ENCODE results near the gene SLC9A3.
A peak's percentile ranks its signal among the peaks of the same experiment; 100 is the strongest.

The SLC9A3 gene

DNA sequence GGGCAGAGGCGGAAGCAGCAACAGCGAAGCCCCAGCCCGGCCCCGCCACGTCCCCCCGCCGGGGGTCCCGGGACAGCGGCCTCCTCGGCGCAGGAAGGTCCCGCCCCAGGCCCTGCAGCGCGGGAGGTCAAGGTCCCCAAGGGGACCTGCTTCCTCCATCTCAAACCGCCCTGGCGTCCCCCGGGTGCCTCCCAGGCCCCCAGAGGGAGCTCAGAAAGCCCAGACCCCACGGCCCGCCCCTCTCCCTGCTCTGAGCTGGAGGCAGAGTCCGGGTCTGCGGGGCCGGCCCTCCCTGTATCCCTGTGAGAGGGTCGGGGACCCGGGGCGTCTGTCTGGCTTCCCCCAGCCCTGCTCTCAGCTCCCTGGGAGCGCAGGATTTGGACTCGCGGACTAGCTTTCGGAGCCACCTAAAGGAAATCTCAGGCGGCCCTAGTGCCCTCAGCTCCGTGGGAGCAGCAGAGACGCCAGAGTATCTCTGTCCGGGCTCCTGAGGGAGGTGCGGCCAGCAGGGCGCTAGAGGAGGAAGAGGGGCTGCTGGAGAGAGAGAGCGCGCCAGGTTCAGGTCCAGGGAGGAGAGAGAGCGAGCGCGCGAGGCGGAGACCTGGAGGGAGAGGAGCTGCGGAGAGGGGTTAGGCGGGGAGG, 50.6 kb downstream of the SLC9A3 start (continued):
- TF ChIP-seq CSRNP3 (CRISPR knock-in tag; IDR thresholded peaks at IDR 0.05) (no peak), TCF4 (CRISPR knock-in tag; IDR thresholded peaks at IDR 0.05; ENCODE audit: borderline replicate concordance) (no peak), ZNF565 (CRISPR knock-in tag; conservative IDR thresholded peaks at IDR 0.05; ENCODE audit: low read depth) (no peak), BACH2 (CRISPR knock-in tag; IDR thresholded peaks at IDR 0.05; ENCODE audit: borderline replicate concordance) (no peak), ESRRG (CRISPR knock-in tag; IDR thresholded peaks at IDR 0.05) (no peak), ZFP3 (CRISPR knock-in tag; IDR thresholded peaks at IDR 0.05) (no peak), ZFP30 (CRISPR knock-in tag; IDR thresholded peaks at IDR 0.05) (no peak), GLIS3 (CRISPR knock-in tag; IDR thresholded peaks at IDR 0.05) (no peak), PPARA (CRISPR knock-in tag; IDR thresholded peaks at IDR 0.05; ENCODE audit: borderline replicate concordance) (no peak)
- TF ChIP-seq, protein P1, sequence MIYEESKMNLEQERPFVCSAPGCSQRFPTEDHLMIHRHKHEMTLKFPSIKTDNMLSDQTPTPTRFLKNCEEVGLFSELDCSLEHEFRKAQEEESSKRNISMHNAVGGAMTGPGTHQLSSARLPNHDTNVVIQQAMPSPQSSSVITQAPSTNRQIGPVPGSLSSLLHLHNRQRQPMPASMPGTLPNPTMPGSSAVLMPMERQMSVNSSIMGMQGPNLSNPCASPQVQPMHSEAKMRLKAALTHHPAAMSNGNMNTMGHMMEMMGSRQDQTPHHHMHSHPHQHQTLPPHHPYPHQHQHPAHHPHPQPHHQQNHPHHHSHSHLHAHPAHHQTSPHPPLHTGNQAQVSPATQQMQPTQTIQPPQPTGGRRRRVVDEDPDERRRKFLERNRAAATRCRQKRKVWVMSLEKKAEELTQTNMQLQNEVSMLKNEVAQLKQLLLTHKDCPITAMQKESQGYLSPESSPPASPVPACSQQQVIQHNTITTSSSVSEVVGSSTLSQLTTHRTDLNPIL (CRISPR knock-in tag; IDR thresholded peaks at IDR 0.05; ENCODE audit: low read depth), result no peak

DNA sequence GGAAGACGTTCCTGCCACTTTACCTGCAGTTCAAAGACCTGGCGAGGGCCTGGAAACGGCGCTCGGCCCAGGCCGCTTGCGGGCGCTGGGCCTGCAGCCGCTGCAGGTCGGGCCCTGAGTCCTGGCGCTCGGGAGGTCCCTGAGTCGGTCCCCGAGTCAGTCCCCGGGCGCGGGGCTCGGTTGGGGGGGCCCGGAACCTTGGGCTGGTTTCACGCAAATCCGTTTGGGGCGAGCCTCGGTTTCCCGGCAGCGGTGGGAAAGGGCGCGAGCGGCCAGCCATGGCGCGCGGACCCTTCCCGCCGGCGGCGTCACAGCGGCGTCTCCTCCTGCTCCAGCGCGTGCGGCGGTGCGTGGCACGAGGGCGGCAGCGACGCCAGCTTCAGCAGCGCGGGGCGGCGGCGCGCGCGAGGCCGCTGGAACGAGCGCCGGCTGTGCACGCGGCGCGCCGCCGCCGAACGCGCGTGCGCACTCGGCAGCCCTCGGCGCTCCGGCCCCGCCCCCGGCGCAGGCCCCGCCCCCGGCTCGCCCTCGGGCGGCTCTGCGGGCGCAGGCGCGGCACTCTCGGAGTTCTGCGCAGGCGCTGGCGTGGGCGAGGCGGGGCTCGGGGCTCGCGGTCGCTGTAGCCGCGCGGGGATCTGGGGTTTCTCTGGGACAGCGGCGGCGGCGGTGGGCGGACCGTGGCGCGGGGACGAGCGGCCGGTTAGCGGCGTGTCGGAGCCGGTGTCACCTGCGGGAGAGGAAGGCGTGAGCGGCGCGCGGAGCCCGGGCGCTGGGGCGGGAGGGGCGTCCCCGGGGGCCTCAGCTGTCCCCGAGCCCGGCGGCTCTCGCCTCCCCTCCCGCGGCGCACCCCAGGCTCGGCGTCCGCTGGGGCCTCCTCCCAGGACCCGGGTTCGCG, 51.3 kb downstream of the SLC9A3 start:
- TF ChIP-seq TSHZ2 (CRISPR knock-in tag; IDR thresholded peaks at IDR 0.05) (peak; percentile 66; the same call in 1 of the 2 replicates), ZNF70 (CRISPR knock-in tag; IDR thresholded peaks at IDR 0.05) (no peak), ZC3H10 (CRISPR knock-in tag; IDR thresholded peaks at IDR 0.05) (peak; percentile 27; the same call in 1 of the 2 replicates), ZFP30 (CRISPR knock-in tag; IDR thresholded peaks at IDR 0.05) (no peak), ZNF565 (CRISPR knock-in tag; conservative IDR thresholded peaks at IDR 0.05; ENCODE audit: low read depth) (no peak), ESRRG (CRISPR knock-in tag; IDR thresholded peaks at IDR 0.05) (no peak), PPARA (CRISPR knock-in tag; IDR thresholded peaks at IDR 0.05; ENCODE audit: borderline replicate concordance) (no peak), BACH2 (CRISPR knock-in tag; IDR thresholded peaks at IDR 0.05; ENCODE audit: borderline replicate concordance) (no peak), TCF4 (CRISPR knock-in tag; IDR thresholded peaks at IDR 0.05; ENCODE audit: borderline replicate concordance) (no peak), SNAI2 (CRISPR knock-in tag; IDR thresholded peaks at IDR 0.05) (peak; percentile 85), ARNTL (CRISPR knock-in tag; IDR thresholded peaks at IDR 0.05; ENCODE audit: borderline replicate concordance, low read depth) (no peak), CSDC2 (CRISPR knock-in tag; IDR thresholded peaks at IDR 0.05) (0 out of 2 replicates have a peak, but pooled peaks have one; percentile 83), RARB (CRISPR knock-in tag; IDR thresholded peaks at IDR 0.05) (no peak), ZFP3 (CRISPR knock-in tag; IDR thresholded peaks at IDR 0.05) (no peak), CSRNP3 (CRISPR knock-in tag; IDR thresholded peaks at IDR 0.05) (no peak), ZNF8 (CRISPR knock-in tag; IDR thresholded peaks at IDR 0.05) (no peak), ISL1 (CRISPR knock-in tag; IDR thresholded peaks at IDR 0.05) (no peak), TOX (CRISPR knock-in tag; IDR thresholded peaks at IDR 0.05; ENCODE audit: borderline replicate concordance) (no peak)
- TF ChIP-seq, protein P2, sequence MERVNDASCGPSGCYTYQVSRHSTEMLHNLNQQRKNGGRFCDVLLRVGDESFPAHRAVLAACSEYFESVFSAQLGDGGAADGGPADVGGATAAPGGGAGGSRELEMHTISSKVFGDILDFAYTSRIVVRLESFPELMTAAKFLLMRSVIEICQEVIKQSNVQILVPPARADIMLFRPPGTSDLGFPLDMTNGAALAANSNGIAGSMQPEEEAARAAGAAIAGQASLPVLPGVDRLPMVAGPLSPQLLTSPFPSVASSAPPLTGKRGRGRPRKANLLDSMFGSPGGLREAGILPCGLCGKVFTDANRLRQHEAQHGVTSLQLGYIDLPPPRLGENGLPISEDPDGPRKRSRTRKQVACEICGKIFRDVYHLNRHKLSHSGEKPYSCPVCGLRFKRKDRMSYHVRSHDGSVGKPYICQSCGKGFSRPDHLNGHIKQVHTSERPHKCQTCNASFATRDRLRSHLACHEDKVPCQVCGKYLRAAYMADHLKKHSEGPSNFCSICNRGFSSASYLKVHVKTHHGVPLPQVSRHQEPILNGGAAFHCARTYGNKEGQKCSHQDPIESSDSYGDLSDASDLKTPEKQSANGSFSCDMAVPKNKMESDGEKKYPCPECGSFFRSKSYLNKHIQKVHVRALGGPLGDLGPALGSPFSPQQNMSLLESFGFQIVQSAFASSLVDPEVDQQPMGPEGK (CRISPR knock-in tag; IDR thresholded peaks at IDR 0.05; ENCODE audit: borderline replicate concordance), result no peak
- TF ChIP-seq, protein P3, sequence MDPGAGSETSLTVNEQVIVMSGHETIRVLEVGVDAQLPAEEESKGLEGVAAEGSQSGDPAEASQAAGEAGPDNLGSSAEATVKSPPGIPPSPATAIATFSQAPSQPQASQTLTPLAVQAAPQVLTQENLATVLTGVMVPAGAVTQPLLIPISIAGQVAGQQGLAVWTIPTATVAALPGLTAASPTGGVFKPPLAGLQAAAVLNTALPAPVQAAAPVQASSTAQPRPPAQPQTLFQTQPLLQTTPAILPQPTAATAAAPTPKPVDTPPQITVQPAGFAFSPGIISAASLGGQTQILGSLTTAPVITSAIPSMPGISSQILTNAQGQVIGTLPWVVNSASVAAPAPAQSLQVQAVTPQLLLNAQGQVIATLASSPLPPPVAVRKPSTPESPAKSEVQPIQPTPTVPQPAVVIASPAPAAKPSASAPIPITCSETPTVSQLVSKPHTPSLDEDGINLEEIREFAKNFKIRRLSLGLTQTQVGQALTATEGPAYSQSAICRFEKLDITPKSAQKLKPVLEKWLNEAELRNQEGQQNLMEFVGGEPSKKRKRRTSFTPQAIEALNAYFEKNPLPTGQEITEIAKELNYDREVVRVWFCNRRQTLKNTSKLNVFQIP (CRISPR knock-in tag; IDR thresholded peaks at IDR 0.05; ENCODE audit: borderline replicate concordance, low read depth), result no peak
- TF ChIP-seq, protein P1 (CRISPR knock-in tag; IDR thresholded peaks at IDR 0.05; ENCODE audit: low read depth), result no peak
- peak; percentile 61 for ATAC-seq

All from SK-N-SH treated with all-trans-retinoic acid at 6 μM for 48 hours (cell line).